A549 (cell line): ENCODE measurements around the gene SCRN1. TPM values are rescaled to one million over a fixed set of nuclear protein-coding genes. Genes with fewer than 3 reads are reported as not detected.

Experiments used
- ATAC-seq, 2 experiments: fragments of 200-7000 bp in 1 of 2; fragments of >200 bp in 1 of 2; cut with Nextera tagmentation in 1 of 2; cut with Tn5 transposase in 1 of 2; 3 replicates each; pipeline versions ENCODE4 v1.8.0 to v1.9.1; 2018 to 2020; ENCODE audit warnings: mild to moderate bottlenecking in 1 of 2, moderate library complexity in 1 of 2
- CTCF ChIA-PET: fragments of 300-600 bp; sonication (Branson Sonifier 250); formaldehyde crosslinking; extraction: SDS; loops from one replicate; lab custom pipeline; 2021; ENCODE audit warnings: antibody characterized with exemption, inconsistent platforms; lab: Yijun Ruan, JAX
- POLR2A ChIA-PET: fragments of 350-600 bp; formaldehyde crosslinking; extraction: SDS; loops from one replicate; lab custom pipeline; 2021; ENCODE audit warnings: antibody characterized with exemption, inconsistent platforms; lab: Yijun Ruan, JAX
- DNase-seq, 2 experiments: peaks; one replicate each; pipeline versions ENCODE4 v3.0.0 to v3.0.0-alpha.2; 2011 to 2016; ENCODE audit warnings: low read depth in 1 of 2, low spot score in 1 of 2
- FAIRE-seq: peaks from 2 replicates; lab custom pipeline; 2011; peaks lifted over from hg19 to GRCh38; lab: Jason Lieb, UNC
- H3K27ac ChIP-seq, 2 experiments: fragments of >200 bp; sonication (Bioruptor Twin); formaldehyde crosslinking; 3 replicates each; pipeline ENCODE4 v1.5.1; 2016 to 2017
- H3K4me1 ChIP-seq: fragments of >200 bp; sonication (Bioruptor Twin); formaldehyde crosslinking; 3 replicates; pipeline ENCODE4 v1.6.1; 2016
- H3K4me2 ChIP-seq: fragments of >200 bp; sonication (Bioruptor Twin); formaldehyde crosslinking; 3 replicates; pipeline ENCODE4 v1.6.1; 2016
- H3K4me3 ChIP-seq: fragments of >200 bp; sonication (Bioruptor Twin); formaldehyde crosslinking; 3 replicates; pipeline ENCODE4 v1.5.1; 2016
- H3K9me3 ChIP-seq: fragments of >200 bp; sonication (Bioruptor Twin); formaldehyde crosslinking; 3 replicates; pipeline ENCODE4 v1.6.1; 2016
- CBX2 ChIP-seq: fragments of 200-600 bp; sonication (generic); IDR thresholded peaks from 2 replicates; pipeline ENCODE4 v1.6.1; 2016; ENCODE audit warnings: low read depth, mild to moderate bottlenecking, borderline replicate concordance
- CEBPB ChIP-seq, 2 experiments: fragments of >200 bp in 1 of 2; sonication (Bioruptor Twin) in 1 of 2; formaldehyde crosslinking in 1 of 2; IDR thresholded peaks; 2 replicates each; pipeline ENCODE4 v1.6.1; 2012 to 2016
- CTCF ChIP-seq: fragments of >200 bp; sonication (Bioruptor Twin); formaldehyde crosslinking; IDR thresholded peaks from 3 replicates; pipeline ENCODE4 v1.5.1; 2016
- FOSB ChIP-seq: fragments of 250-450 bp; sonication (Bioruptor Pico); IDR thresholded peaks from 2 replicates; pipeline ENCODE4 v1.5.0; 2020; ENCODE audit warnings: mild to moderate bottlenecking, moderate library complexity
- HDAC2 ChIP-seq: fragments of 200-600 bp; sonication (generic); IDR thresholded peaks from 2 replicates; pipeline ENCODE4 v1.6.1; 2016
- HEYL ChIP-seq: fragments of 250-450 bp; sonication (Bioruptor Pico); IDR thresholded peaks from 2 replicates; pipeline ENCODE4 v1.8.0; 2021; ENCODE audit warnings: mild to moderate bottlenecking, moderate library complexity
- HOXB13 ChIP-seq: fragments of 250-450 bp; sonication (Bioruptor Pico); IDR thresholded peaks from 2 replicates; pipeline ENCODE4 v1.5.0; 2020; ENCODE audit warnings: low read depth, mild to moderate bottlenecking, moderate library complexity
- HOXB5 ChIP-seq: fragments of 250-450 bp; sonication (Bioruptor Pico); IDR thresholded peaks from 2 replicates; pipeline ENCODE4 v1.5.0; 2020; ENCODE audit warnings: mild to moderate bottlenecking, moderate library complexity
- JUN ChIP-seq, 2 experiments: fragments of >200 bp; sonication (Bioruptor Twin); formaldehyde crosslinking; IDR thresholded peaks; 2 replicates in 1 of 2; 3 replicates in 1 of 2; pipeline ENCODE4 v1.6.1; 2016 to 2017
- MAFK ChIP-seq: fragments of 450-650 bp; IDR thresholded peaks from 2 replicates; pipeline ENCODE4 v1.6.1; 2014; ENCODE audit not compliant: partially characterized antibody
- MYC ChIP-seq: IDR thresholded peaks from 2 replicates; pipeline ENCODE4 v1.6.1; 2012; ENCODE audit warnings: mild to moderate bottlenecking, inconsistent platforms, low read length, improper control_type of control experiment, borderline replicate concordance
- POLR2AphosphoS2 ChIP-seq: conservative IDR thresholded peaks from 2 replicates; pipeline ENCODE4 v1.6.1; 2012; ENCODE audit warnings: low read length, improper control_type of control experiment, inconsistent platforms
- RAD21 ChIP-seq, 2 experiments: fragments of >200 bp in 1 of 2; sonication (Bioruptor Twin) in 1 of 2; formaldehyde crosslinking in 1 of 2; IDR thresholded peaks in 1 of 2; conservative IDR thresholded peaks in 1 of 2; 2 replicates in 1 of 2; 3 replicates in 1 of 2; pipeline ENCODE4 v1.6.1; 2012 to 2018; ENCODE audit warnings: inconsistent platforms in 1 of 2
- SMC3 ChIP-seq: fragments of >200 bp; sonication (Bioruptor Twin); formaldehyde crosslinking; IDR thresholded peaks from 3 replicates; pipeline ENCODE4 v1.6.1; 2018; ENCODE audit warnings: inconsistent platforms
- WGBS: methylation state at CpG from one replicate; pipeline ENCODE4 v1.1.6; 2017; ENCODE audit errors: missing lambda C conversion rate; 5-methylcytosine and 5-hydroxymethylcytosine counted together
- polyA plus RNA-seq, 4 experiments: library from polyadenylated mRNA; depleted of rRNA in 3 of 4; stranded (reverse); fragments of >200 nt; fragmentation: RNase III in 1 of 4; extraction: RNeasy Plus Mini Kit Qiagen cat#74134 plus additional on column Dnase treatment in 1 of 4; gene quantifications; 2 replicates in 3 of 4; 3 replicates in 1 of 4; pipeline ENCODE4 v1.2.3, GENCODE V29; 2011 to 2017
- TF ChIP-seq, protein P1 (sequence below): fragments of 200-600 bp; sonication (generic); IDR thresholded peaks from 2 replicates; pipeline ENCODE4 v1.6.1; 2016; ENCODE audit warnings: antibody characterized with exemption, mild to moderate bottlenecking, moderate library complexity
- TF ChIP-seq, protein P2 (sequence below): fragments of 250-450 bp; sonication (Bioruptor Pico); IDR thresholded peaks from 2 replicates; pipeline ENCODE4 v1.5.0; 2020; ENCODE audit warnings: low read depth, mild to moderate bottlenecking, moderate library complexity
- TF ChIP-seq, protein P3 (sequence below): fragments of 450-650 bp; IDR thresholded peaks from 2 replicates; pipeline ENCODE4 v1.6.1; 2014; ENCODE audit warnings: antibody characterized with exemption

Gene SCRN1
- polyA plus RNA-seq, 2 of the 4 experiments (the other 2 are of a cell fraction): 49.7 to 88.9 TPM

GRCh38 chr7:29921404-29922010 lies 68.1 kb downstream of the SCRN1 start:
- Histone ChIP-seq H3K27ac (no peak overlapping the region), H3K4me2 (no peak overlapping the region), H3K4me3 (no peak overlapping the region), H3K9me3 (no peaks in the 10 kb centered on the region), H3K4me1 (no peaks in the 10 kb centered on the region)
- peak; percentile 91 to 95 for ATAC-seq
- DNase-seq: peak; percentile 28 to 71
- peak; percentile 56 for FAIRE-seq
- TF ChIP-seq POLR2AphosphoS2: no peak
- no peak for TF ChIP-seq MYC
- no peak for TF ChIP-seq HDAC2
- TF ChIP-seq, protein P1, sequence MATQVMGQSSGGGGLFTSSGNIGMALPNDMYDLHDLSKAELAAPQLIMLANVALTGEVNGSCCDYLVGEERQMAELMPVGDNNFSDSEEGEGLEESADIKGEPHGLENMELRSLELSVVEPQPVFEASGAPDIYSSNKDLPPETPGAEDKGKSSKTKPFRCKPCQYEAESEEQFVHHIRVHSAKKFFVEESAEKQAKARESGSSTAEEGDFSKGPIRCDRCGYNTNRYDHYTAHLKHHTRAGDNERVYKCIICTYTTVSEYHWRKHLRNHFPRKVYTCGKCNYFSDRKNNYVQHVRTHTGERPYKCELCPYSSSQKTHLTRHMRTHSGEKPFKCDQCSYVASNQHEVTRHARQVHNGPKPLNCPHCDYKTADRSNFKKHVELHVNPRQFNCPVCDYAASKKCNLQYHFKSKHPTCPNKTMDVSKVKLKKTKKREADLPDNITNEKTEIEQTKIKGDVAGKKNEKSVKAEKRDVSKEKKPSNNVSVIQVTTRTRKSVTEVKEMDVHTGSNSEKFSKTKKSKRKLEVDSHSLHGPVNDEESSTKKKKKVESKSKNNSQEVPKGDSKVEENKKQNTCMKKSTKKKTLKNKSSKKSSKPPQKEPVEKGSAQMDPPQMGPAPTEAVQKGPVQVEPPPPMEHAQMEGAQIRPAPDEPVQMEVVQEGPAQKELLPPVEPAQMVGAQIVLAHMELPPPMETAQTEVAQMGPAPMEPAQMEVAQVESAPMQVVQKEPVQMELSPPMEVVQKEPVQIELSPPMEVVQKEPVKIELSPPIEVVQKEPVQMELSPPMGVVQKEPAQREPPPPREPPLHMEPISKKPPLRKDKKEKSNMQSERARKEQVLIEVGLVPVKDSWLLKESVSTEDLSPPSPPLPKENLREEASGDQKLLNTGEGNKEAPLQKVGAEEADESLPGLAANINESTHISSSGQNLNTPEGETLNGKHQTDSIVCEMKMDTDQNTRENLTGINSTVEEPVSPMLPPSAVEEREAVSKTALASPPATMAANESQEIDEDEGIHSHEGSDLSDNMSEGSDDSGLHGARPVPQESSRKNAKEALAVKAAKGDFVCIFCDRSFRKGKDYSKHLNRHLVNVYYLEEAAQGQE: no peak
- no peak for TF ChIP-seq HOXB5 (CRISPR knock-in tag)
- TF ChIP-seq FOSB (CRISPR knock-in tag): no peak
- TF ChIP-seq HOXB13: no peak
- peak; percentile 68 to 78 for TF ChIP-seq RAD21 (conservative IDR thresholded peaks at IDR 0.05 in 1 of 2, IDR thresholded peaks at IDR 0.05 in 1 of 2)
- TF ChIP-seq CBX2: no peak
- TF ChIP-seq HEYL (CRISPR knock-in tag): no peak
- TF ChIP-seq JUN (IDR thresholded peaks at IDR 0.05): no peak
- peak; percentile 58 for TF ChIP-seq SMC3
- TF ChIP-seq CTCF: peak; percentile 85
- ChIA-PET CTCF (interaction anchor here (0.6 to 4.5 kb wide), 33 partner anchors 8 to 286 kb away, joined by 3 to 28 read pairs (median 5); no protein-coding TSS in a partner anchor), POLR2A (no interaction called here)
- 34% methylated on average over 4 of the region's 4 CpGs for WGBS

DNA sequence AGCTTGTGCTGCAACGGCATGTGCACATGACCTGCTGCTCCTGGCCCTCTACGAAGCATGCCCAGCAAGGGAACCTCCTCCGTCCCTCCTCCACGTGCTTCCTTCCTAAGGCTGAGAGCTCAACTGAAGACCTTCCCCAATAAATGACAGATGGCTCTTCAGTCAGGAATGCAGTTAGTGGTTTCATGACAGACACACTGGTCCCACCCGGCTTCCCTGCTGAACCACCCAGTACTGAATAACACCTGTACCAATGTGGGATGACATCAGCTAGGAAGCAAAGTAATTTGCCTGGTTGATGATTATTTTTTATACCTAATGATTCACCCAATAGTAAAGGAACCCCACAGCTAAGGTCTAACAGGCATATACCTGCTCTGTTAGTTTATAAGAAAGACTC lies 69.1 kb downstream of the SCRN1 start:
- ATAC-seq (no peak), DNase-seq (no peak)
- no peak overlapping the region for H3K27ac ChIP-seq
- H3K9me3 ChIP-seq: no peaks in the 10 kb centered on the region
- H3K4me1 ChIP-seq: no peaks in the 10 kb centered on the region
- H3K4me3 ChIP-seq: no peak overlapping the region
- no peak overlapping the region for H3K4me2 ChIP-seq
- POLR2A ChIA-PET: no interaction called here
- TF ChIP-seq, protein P2, sequence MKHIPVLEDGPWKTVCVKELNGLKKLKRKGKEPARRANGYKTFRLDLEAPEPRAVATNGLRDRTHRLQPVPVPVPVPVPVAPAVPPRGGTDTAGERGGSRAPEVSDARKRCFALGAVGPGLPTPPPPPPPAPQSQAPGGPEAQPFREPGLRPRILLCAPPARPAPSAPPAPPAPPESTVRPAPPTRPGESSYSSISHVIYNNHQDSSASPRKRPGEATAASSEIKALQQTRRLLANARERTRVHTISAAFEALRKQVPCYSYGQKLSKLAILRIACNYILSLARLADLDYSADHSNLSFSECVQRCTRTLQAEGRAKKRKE (CRISPR knock-in tag): no peak
- TF ChIP-seq, all 56 proteins: peak for 0
- CTCF ChIA-PET: interaction anchor here (0.6 to 4.5 kb wide), 20 partner anchors 9 to 285 kb away, joined by 3 to 28 read pairs (median 6); no protein-coding TSS in a partner anchor
- 78% methylated on average over 5 of the region's 5 CpGs for WGBS
- no peak for FAIRE-seq

GRCh38 chr7:29919790-29920189 lies 69.8 kb downstream of the SCRN1 start:
- TF ChIP-seq, protein P3, sequence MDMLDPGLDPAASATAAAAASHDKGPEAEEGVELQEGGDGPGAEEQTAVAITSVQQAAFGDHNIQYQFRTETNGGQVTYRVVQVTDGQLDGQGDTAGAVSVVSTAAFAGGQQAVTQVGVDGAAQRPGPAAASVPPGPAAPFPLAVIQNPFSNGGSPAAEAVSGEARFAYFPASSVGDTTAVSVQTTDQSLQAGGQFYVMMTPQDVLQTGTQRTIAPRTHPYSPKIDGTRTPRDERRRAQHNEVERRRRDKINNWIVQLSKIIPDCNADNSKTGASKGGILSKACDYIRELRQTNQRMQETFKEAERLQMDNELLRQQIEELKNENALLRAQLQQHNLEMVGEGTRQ: no peak
- TF ChIP-seq CEBPB (IDR thresholded peaks at IDR 0.05) (no peak), MAFK (peak; percentile 51)
- TF ChIP-seq, all 56 proteins: peak for 1
- Histone ChIP-seq H3K4me3 (no peak overlapping the region), H3K27ac (no peak overlapping the region), H3K4me1 (no peaks in the 10 kb centered on the region), H3K4me2 (no peak overlapping the region), H3K9me3 (no peaks in the 10 kb centered on the region)
- CTCF ChIA-PET: interaction anchor here (0.6 to 4.5 kb wide), 5 partner anchors 10 to 284 kb away, joined by 3 to 28 read pairs (median 23); no protein-coding TSS in a partner anchor
- 91% methylated on average over 5 of the region's 5 CpGs for WGBS
- FAIRE-seq (no peak), ATAC-seq (no peak), DNase-seq (no peak)
- POLR2A ChIA-PET: no interaction called here
